H1 (cell line): ENCODE measurements around the gene PRPF31.

Source experiments
- BRCA1 ChIP-seq: IDR thresholded peaks from 2 replicates; pipeline ENCODE4 v1.6.1; 2012; ENCODE audit warnings: low read depth, low read length, improper control_type of control experiment
- CREB1 ChIP-seq: IDR thresholded peaks from 2 replicates; pipeline ENCODE4 v1.6.1; 2012; ENCODE audit warnings: inconsistent platforms
- CTCF ChIP-seq, 3 experiments: IDR thresholded peaks; 1 replicate in 2 of 3; 2 replicates in 1 of 3; pipeline versions ENCODE4 v1.5.1 to v1.6.1; 2011; ENCODE audit warnings: low read length in 3 of 3, mild to moderate bottlenecking in 3 of 3, inconsistent platforms in 2 of 3, low read depth in 1 of 3, moderate library complexity in 1 of 3; ENCODE audit not compliant: insufficient read depth in 1 of 3; ENCODE audit errors: control extremely low read depth in 1 of 3
- EZH2 ChIP-seq: fragments of 200-600 bp; sonication (generic); IDR thresholded peaks from 2 replicates; pipeline ENCODE4 v1.7.1; 2012; ENCODE audit warnings: low read depth, mild to moderate bottlenecking, moderate library complexity, low read length, inconsistent platforms; ENCODE audit not compliant: severe bottlenecking
- GTF2F1 ChIP-seq: IDR thresholded peaks from 2 replicates; pipeline ENCODE4 v1.6.1; 2012; ENCODE audit warnings: low read depth, low read length, improper control_type of control experiment, borderline replicate concordance
- KDM5A ChIP-seq: fragments of 200-600 bp; IDR thresholded peaks from 2 replicates; pipeline ENCODE4 v1.7.1; 2012; ENCODE audit warnings: mild to moderate bottlenecking, low read length, inconsistent platforms, mixed read lengths
- POLR2A ChIP-seq, 2 experiments: IDR thresholded peaks; 1 replicate in 1 of 2; 2 replicates in 1 of 2; pipeline ENCODE4 v1.6.1; 2011; ENCODE audit warnings: low read depth in 2 of 2, low read length in 2 of 2, mild to moderate bottlenecking in 2 of 2; ENCODE audit errors: control extremely low read depth in 1 of 2
- POLR2AphosphoS5 ChIP-seq: IDR thresholded peaks from 2 replicates; pipeline ENCODE4 v1.6.1; 2011; ENCODE audit warnings: low read depth, low read length
- RXRA ChIP-seq: IDR thresholded peaks from 2 replicates; pipeline ENCODE4 v1.6.1; 2011; ENCODE audit warnings: low read depth, mild to moderate bottlenecking, low read length, moderate library complexity; ENCODE audit not compliant: insufficient read depth
- SIN3A ChIP-seq, 2 experiments: IDR thresholded peaks in 1 of 2; conservative IDR thresholded peaks in 1 of 2; 2 replicates each; pipeline ENCODE4 v1.6.1; 2011 to 2012; ENCODE audit warnings: low read length in 2 of 2, improper control_type of control experiment in 1 of 2, low read depth in 1 of 2, mild to moderate bottlenecking in 1 of 2
- TBP ChIP-seq: IDR thresholded peaks from 2 replicates; pipeline ENCODE4 v1.6.1; 2011; ENCODE audit warnings: low read depth, low read length, improper control_type of control experiment
- TF ChIP-seq, protein P1 (sequence below): IDR thresholded peaks from 2 replicates; pipeline ENCODE4 v1.6.1; 2012; ENCODE audit warnings: low read length, inconsistent platforms

- TF ChIP-seq EZH2 = no peak
- no peak for TF ChIP-seq KDM5A
- TF ChIP-seq CTCF (IDR thresholded peaks at IDR 0.05; ENCODE audit: control extremely low read depth in 1 of 3, insufficient read depth in 1 of 3, low read depth in 1 of 3, low read length in 3 of 3) = no peak
- no peak for TF ChIP-seq RXRA
- no peak for TF ChIP-seq BRCA1
- TF ChIP-seq, protein P1, sequence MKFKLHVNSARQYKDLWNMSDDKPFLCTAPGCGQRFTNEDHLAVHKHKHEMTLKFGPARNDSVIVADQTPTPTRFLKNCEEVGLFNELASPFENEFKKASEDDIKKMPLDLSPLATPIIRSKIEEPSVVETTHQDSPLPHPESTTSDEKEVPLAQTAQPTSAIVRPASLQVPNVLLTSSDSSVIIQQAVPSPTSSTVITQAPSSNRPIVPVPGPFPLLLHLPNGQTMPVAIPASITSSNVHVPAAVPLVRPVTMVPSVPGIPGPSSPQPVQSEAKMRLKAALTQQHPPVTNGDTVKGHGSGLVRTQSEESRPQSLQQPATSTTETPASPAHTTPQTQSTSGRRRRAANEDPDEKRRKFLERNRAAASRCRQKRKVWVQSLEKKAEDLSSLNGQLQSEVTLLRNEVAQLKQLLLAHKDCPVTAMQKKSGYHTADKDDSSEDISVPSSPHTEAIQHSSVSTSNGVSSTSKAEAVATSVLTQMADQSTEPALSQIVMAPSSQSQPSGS = no peak
- no peak for TF ChIP-seq CREB1
- TF ChIP-seq GTF2F1 = no peak
- TF ChIP-seq TBP = no peak
- no peak for TF ChIP-seq POLR2A (IDR thresholded peaks at IDR 0.05; ENCODE audit: control extremely low read depth in 1 of 2, low read depth in 2 of 2, low read length in 2 of 2)
- TF ChIP-seq SIN3A (conservative IDR thresholded peaks at IDR 0.05 in 1 of 2, IDR thresholded peaks at IDR 0.05 in 1 of 2; ENCODE audit: low read depth in 1 of 2, low read length in 2 of 2) = no peak
- TF ChIP-seq POLR2AphosphoS5 = no peak
Observed at GRCh38 chr19:54165222-54165621, 49.7 kb downstream of the PRPF31 start.
